NCI-H748 (cell line): Measurements from ENCODE around the gene ACSM4.
"Not testable (repeated sequence)": the region's sequence is repeated elsewhere in the genome, so short reads cannot be mapped to it uniquely, and the experiment has no call there.

ENCODE experiments used
- DNase-seq: peaks from one replicate; lab custom pipeline; 2025; ENCODE audit not compliant: unreplicated experiment; lab: John Stamatoyannopoulos, UW

Gene ACSM4

GRCh38 chr12:7327918-7328317, 24.0 kb downstream of the ACSM4 start:
- no peak for DNase-seq

DNA sequence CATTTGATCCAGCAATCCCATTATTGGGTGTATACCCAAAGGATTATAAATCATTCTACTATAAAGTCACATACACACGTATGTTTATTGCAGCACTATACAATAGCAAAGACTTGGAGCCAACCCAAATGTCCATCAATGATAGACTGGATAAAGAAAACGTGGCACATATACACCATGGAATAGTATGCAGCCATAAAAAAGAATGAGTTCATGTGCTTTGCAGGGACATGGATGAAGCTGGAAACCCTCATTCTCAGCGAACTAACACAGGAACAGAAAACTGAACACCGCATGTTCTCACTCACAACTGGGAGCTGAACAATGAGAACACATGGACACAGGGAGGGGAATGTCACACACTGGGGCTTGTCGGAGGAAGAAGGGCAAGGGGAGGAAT, 33.9 kb downstream of the ACSM4 start:
- not testable (repeated sequence) for DNase-seq

- DNase-seq, result no peak
These were observed 35.8 kb downstream of the ACSM4 start for GRCh38 chr12:7339675-7340074.

DNA sequence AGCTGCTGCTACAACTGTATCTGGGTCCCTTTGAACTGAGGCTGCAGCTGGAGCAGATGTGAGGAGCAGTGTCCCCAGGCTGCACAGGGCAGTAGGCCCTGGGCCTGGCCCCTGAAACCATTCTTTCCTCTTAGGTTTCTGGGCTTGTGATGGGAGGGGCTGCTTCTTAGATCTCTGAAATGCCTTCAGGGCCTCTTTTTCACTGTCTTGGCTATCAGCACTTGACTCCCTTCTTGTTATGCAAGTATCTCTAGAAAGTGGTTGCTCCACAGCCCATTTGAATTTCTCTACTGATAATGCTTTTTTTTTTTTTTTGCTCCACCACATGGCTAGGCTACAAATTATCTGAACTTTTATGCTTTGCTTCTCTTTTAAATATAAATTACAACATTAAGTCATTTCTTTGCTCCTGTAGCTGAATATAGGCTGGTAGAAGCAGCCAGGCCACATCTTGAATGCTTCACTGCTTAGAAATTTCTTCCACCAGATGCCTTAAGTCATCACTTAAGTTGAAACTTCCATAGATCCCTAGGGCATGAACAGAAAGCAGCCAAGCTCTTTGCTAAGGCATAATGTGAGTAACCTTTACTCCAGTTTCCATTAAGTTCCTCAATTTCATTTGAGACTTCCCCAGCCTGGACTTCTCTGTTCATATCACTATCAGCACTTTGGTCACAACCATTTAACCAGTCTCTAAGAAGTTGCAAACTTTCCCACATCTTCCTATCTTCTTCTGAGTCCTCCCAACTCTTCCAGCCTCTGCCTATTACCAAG, 41.1 kb downstream of the ACSM4 start:
- DNase-seq, result no peak

DNA sequence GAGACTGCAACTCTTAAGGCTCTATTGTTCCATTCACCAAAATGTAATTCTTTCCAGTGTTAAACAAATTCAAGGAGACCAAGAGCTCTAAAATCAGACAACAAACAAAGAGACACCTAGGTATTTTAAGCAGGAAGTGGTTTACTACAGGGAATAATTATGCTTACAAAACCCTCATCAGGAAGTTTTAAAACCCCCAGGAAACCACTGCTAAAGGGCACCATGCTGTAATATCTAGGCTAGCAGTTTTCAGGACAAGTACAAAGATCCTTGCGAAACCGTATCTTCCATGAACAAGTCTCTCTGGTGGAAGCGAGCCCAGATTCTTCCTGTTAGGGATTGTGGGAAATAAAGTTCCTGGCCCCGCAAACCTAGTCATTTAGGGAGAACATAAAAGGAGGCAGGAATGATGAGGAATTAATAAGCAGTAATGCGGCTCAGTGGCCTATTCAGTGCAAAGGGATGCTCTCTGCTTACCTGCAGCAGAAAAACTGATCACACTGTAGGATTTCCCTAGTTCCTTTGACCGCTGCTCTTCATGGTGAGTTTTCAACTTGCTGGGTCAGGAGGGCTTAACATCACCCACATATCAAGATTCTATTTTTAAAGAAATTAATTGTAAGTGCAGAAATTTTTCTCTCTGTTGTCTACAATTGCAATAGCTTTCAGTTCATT, 42.8 kb downstream of the ACSM4 start:
- no peak for DNase-seq

DNA sequence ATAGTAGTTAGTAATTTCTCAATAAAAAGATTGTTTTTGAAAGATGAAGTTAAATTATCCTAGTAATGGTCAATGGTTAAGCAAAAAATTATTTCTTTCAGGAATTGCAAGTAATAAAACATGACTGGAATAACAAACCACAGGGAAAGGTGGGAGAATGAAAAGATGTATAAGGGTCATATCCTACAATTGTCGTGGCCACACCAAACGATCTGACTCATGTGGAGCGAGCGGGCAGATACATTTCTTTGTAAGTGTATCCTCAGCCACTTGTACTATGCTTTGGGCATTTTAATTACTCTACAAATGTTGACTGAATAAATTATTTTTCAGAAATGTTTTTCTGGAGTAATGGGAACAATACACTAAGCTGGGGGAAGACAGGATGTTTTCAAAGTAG, 45.5 kb downstream of the ACSM4 start:
- no peak for DNase-seq

GRCh38 chr12:7351177-7351576, 47.3 kb downstream of the ACSM4 start:
- DNase-seq, result no peak

- DNase-seq, result no peak
These were observed 48.8 kb downstream of the ACSM4 start for GRCh38 chr12:7352661-7353060.

- no peak for DNase-seq
These were observed 50.7 kb downstream of the ACSM4 start for GRCh38 chr12:7354529-7354928.

- no peak for DNase-seq
These were observed 57.4 kb downstream of the ACSM4 start for GRCh38 chr12:7361265-7361664.

DNA sequence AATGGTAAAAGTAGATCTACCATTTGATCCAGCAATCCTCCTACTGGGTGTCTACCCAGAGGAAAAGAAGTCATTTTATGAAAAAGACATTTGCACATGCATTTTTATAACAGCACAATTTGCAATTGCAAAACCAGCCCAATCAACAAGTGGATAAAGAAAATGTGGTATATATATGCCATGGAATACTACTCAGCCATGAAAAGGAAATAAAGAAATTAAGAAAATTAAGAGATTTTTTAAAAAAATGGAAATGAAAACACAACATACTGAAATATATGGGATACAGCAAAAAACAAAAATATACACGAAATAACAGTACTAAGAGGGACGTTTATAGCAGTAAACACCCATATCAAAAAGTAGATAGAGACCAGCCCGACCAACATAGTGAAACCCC, 58.9 kb downstream of the ACSM4 start:
- DNase-seq, result no peak

GRCh38 chr12:7369274-7369729, 65.4 kb downstream of the ACSM4 start:
- peak; percentile 29 for DNase-seq

GRCh38 chr12:7373226-7373625, 69.4 kb downstream of the ACSM4 start:
- no peak for DNase-seq

DNA sequence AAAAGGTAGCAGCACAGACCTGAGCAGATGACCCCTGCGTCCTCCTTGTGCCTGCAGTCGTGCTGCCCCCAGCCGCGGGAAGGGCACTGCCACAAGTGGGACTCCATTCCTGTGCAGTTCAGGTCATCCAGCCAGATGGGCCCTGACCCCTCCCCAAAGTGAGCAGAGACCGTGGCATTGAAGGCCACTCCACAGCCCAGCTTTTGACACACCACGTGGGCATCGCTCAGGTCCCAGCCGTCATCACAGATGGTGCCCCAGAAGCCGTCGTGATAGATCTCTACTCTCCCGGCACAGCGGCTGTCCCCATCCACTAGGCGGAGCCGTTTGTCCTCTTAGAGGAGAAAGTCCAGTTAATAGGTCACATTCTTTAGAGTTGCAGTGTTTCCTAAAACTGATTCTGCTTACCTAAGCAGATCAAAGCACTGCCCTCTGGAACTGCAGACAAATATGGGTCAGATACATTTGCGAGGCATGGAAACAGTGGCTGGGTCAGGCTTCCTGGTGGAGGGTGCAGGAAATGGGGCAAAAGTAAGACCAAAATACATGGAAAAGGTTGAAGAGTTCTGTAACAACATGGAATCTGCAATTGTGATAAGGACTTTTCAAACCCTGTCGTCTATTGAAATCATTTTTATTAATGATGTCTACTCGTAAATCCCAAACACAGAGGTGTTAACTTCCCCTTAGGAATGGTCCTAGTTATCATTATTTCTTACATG, 70.7 kb downstream of the ACSM4 start:
- DNase-seq, result peak; percentile 21

GRCh38 chr12:7375145-7375543, 71.3 kb downstream of the ACSM4 start:
- DNase-seq, result no peak

DNA sequence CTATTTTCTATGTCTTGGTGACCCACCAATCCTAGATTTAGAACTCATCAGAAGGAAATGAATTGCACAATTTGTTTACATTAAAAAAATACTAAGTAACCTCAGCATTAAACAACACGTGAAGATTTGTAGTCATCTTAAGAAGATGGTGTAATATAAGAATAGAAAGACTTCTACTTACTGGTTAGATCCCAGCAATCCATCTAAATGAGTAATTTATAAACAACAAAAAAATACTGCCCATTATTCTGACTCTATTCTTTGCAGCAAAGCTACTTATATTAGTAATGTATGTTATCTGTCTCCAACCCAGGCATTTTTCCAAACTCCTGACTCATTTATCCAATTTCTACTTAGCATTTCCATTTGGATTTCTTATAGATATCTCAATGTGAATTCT, 72.3 kb downstream of the ACSM4 start:
- DNase-seq, result no peak
